Ovary (tissue), 3 donors: ENCODE data around the gene ACAN.

Experiments
- EP300 ChIP-seq: sonication (generic); formaldehyde crosslinking; IDR thresholded peaks from one replicate; pipeline ENCODE4 v1.6.1; 2017; ENCODE audit warnings: antibody characterized with exemption
- POLR2A ChIP-seq: fragments of 450-650 bp; IDR thresholded peaks from one replicate; pipeline ENCODE4 v1.6.1; 2017; ENCODE audit warnings: antibody characterized with exemption, mild to moderate bottlenecking, moderate library complexity
- TF ChIP-seq, protein P1 (sequence below), 3 donors: fragments of 450-650 bp in 2 of 3; fragments of 200-600 bp in 1 of 3; IDR thresholded peaks; one replicate each; pipeline versions ENCODE4 v1.5.1 to v1.8.0; 2016 to 2022; ENCODE audit warnings: antibody characterized with exemption in 3 of 3, mild to moderate bottlenecking in 1 of 3
- donor health status: DM: no; HTN: no; CAD: no.

DNA sequence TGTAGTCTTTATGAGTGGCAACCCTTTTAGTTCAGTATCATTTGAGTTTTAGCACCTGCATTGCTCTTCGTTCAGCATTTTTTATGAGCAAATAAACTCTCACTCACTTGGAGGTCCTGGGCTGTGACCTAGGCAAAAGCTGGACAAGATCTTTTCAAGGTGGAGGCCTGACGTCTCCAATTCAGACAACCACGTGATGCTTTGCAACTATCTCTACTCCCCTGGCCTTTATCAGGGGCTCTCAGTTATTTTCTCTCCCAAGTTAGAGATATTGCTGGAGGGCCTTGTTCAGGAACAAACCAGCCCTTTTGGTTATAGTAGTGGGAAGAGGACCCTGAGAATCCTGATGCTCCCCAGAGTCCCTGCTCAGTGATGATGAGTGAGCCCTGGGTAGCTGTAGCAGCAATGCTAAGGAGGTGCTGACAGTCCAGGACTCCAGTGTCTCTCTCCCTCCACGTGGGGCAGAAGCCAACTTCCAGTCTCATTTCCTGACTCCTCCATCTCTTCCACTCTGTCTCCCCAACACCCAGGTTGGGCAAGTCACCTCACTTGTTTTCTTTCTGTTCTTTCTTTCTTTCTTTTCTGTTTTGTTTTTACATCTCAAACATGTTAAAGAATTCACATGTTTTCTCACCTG is 61.7 kb downstream of the ACAN start:
- TF ChIP-seq, protein P1, sequence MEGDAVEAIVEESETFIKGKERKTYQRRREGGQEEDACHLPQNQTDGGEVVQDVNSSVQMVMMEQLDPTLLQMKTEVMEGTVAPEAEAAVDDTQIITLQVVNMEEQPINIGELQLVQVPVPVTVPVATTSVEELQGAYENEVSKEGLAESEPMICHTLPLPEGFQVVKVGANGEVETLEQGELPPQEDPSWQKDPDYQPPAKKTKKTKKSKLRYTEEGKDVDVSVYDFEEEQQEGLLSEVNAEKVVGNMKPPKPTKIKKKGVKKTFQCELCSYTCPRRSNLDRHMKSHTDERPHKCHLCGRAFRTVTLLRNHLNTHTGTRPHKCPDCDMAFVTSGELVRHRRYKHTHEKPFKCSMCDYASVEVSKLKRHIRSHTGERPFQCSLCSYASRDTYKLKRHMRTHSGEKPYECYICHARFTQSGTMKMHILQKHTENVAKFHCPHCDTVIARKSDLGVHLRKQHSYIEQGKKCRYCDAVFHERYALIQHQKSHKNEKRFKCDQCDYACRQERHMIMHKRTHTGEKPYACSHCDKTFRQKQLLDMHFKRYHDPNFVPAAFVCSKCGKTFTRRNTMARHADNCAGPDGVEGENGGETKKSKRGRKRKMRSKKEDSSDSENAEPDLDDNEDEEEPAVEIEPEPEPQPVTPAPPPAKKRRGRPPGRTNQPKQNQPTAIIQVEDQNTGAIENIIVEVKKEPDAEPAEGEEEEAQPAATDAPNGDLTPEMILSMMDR (IDR thresholded peaks at IDR 0.05), result no peak
- TF ChIP-seq EP300 (no peak), POLR2A (no peak)
